Measurements from ENCODE around the gene BPIFA2. TPM values are rescaled to one million over a fixed set of nuclear protein-coding genes. Genes with fewer than 3 reads are reported as not detected.

The BPIFA2 gene
- total RNA-seq, 1 experiment from 2014 or later, result not detected

GRCh38 chr20:33124261-33124660 lies 43.7 kb upstream of the BPIFA2 start:
- no peak overlapping the region for H4K91ac ChIP-seq (ENCODE audit: insufficient read length, low read depth, low read length)
- TF ChIP-seq, protein P1, sequence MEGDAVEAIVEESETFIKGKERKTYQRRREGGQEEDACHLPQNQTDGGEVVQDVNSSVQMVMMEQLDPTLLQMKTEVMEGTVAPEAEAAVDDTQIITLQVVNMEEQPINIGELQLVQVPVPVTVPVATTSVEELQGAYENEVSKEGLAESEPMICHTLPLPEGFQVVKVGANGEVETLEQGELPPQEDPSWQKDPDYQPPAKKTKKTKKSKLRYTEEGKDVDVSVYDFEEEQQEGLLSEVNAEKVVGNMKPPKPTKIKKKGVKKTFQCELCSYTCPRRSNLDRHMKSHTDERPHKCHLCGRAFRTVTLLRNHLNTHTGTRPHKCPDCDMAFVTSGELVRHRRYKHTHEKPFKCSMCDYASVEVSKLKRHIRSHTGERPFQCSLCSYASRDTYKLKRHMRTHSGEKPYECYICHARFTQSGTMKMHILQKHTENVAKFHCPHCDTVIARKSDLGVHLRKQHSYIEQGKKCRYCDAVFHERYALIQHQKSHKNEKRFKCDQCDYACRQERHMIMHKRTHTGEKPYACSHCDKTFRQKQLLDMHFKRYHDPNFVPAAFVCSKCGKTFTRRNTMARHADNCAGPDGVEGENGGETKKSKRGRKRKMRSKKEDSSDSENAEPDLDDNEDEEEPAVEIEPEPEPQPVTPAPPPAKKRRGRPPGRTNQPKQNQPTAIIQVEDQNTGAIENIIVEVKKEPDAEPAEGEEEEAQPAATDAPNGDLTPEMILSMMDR (conservative IDR thresholded peaks at IDR 0.05), result no peak
- H3K79me2 ChIP-seq (ENCODE audit: insufficient read depth, low read length), result no peaks in the 10 kb centered on the region
- no peak overlapping the region for H4K5ac ChIP-seq (ENCODE audit: insufficient read length, low read depth, low read length)
- no peak overlapping the region for H3K23ac ChIP-seq (ENCODE audit: insufficient read length, low read depth, low read length)
- H2AK5ac ChIP-seq (ENCODE audit: insufficient read length, low read length), result no peak overlapping the region
- H2BK5ac ChIP-seq (ENCODE audit: insufficient read length, low read length), result no peak overlapping the region
- DNase-seq, result no peak
- no peaks in the 10 kb centered on the region for H3K4me1 ChIP-seq (ENCODE audit: insufficient read depth, low read length)
- no peak overlapping the region for H2BK120ac ChIP-seq (ENCODE audit: low read depth, low read length, poor library complexity, severe bottlenecking)
- H3K4me3 Mint-ChIP-seq, result no peak overlapping the region
- no peak overlapping the region for H3K56ac ChIP-seq (ENCODE audit: insufficient read length, low read depth, low read length)
- H3T11ph ChIP-seq (ENCODE audit: low read length), result no peak overlapping the region
- H3K9ac ChIP-seq (ENCODE audit: extremely low read depth, insufficient read length, low read length), result no peak overlapping the region
- H3K9me3 Mint-ChIP-seq, result peaks cover 15 to 17% of the 10 kb centered on the region in 2 experiments
- no peaks in the 10 kb centered on the region for H3K27me3 ChIP-seq (ENCODE audit: insufficient read depth, low read length)
- H3K14ac ChIP-seq (ENCODE audit: insufficient read depth, low read length), result no peak overlapping the region
- peaks cover 47% of the 10 kb centered on the region for H3K27me3 Mint-ChIP-seq (ENCODE audit: low read depth)
- peaks cover 0 to 3% (median 0%) of the 10 kb centered on the region in 3 experiments; a peak in 1 of 7 replicates for H3K36me3 Mint-ChIP-seq (ENCODE audit: insufficient read depth in 1 of 3, low read depth in 3 of 3)
- no peaks in the 10 kb centered on the region for H4K20me1 ChIP-seq (ENCODE audit: control insufficient read depth, insufficient read depth, insufficient read length)
- H3K4me2 ChIP-seq (ENCODE audit: insufficient read depth, insufficient read length, low read length), result no peak overlapping the region
- H2AFZ ChIP-seq (ENCODE audit: low read length), result no peak overlapping the region
- H3K79me1 ChIP-seq (ENCODE audit: insufficient read depth, low read depth, low read length, poor library complexity, severe bottlenecking), result no peaks in the 10 kb centered on the region
- no peak overlapping the region for H3K4ac ChIP-seq (ENCODE audit: low read depth, low read length)
- WGBS (ENCODE audit: extremely low coverage, insufficient read length, low lambda C conversion rate), result no CpG with 5 or more reads among the region's 2 CpGs
- no peak overlapping the region for H2BK15ac ChIP-seq (ENCODE audit: low read depth, low read length)
- H3K27ac Mint-ChIP-seq, result no peak overlapping the region; a peak in 1 of 7 replicates
- no peak overlapping the region for H2BK12ac ChIP-seq (ENCODE audit: insufficient read length, low read depth, low read length)
- no peaks in the 10 kb centered on the region for H3K23me2 ChIP-seq (ENCODE audit: insufficient read length, low read depth, low read length, poor library complexity, severe bottlenecking)
- no peaks in the 10 kb centered on the region for H3K9me3 ChIP-seq (ENCODE audit: control insufficient read depth, low read depth, low read length)
- no peak overlapping the region for H3K18ac ChIP-seq (ENCODE audit: insufficient read length, low read depth, low read length)
- no peak overlapping the region for H3K27ac ChIP-seq (ENCODE audit: insufficient read length, low read depth, low read length)
- H4K8ac ChIP-seq (replicated peaks; ENCODE audit: insufficient read length, low read depth, low read length), result no peak overlapping the region
- H3K4me1 Mint-ChIP-seq, result peaks cover 0 to 3% of the 10 kb centered on the region in 2 experiments; a peak in 1 of 4 replicates
- no peak overlapping the region for H2BK20ac ChIP-seq (ENCODE audit: low read depth, low read length, poor library complexity, severe bottlenecking)
